ENCODE measurements around the gene LRIG1. TPM values are rescaled to one million over a fixed set of nuclear protein-coding genes. Genes with fewer than 3 reads are reported as not detected.

The LRIG1 gene
- total RNA-seq, 1 experiment from 2014 or later = 16.0 TPM

DNA sequence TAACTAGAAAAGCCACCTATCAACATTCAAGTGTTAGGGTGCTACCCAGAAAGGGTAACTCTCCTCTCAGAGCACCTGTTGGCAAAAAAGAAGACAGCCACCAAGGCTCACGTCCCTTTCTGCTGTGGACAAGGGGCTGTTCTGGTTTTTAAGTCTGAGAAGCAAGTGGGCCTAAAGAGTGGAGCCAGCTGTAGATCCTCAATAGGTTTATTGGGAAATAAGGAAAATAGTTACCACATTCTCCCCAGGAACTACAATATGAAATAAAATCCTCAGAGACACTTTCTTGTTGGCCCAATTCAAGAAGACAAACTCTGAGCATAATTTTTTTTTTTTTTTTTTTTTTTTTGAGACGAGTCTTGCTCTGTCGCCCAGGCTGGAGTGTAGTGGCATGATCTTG lies 35.8 kb downstream of the LRIG1 start:
- Histone ChIP-seq H3K36me3 (no peaks in the 10 kb centered on the region), H3K4me1 (replicated peaks) (peaks cover 25% of the 10 kb centered on the region)
- no peak for DNase-seq (ENCODE audit: low read depth in 1 of 2, low spot score in 2 of 2)

GRCh38 chr3:66464512-66464894 lies 36.3 kb downstream of the LRIG1 start:
- DNase-seq (ENCODE audit: low read depth in 1 of 2, low spot score in 2 of 2) = no peak
- Histone ChIP-seq H3K36me3 (no peaks in the 10 kb centered on the region), H3K9me3 (replicated peaks) (no peaks in the 10 kb centered on the region), H3K27ac (no peak overlapping the region), H3K4me3 (no peak overlapping the region), H3K27me3 (replicated peaks) (no peaks in the 10 kb centered on the region), H3K4me1 (replicated peaks) (peaks cover 24% of the 10 kb centered on the region)

More for the DNA sequence above, 35.8 kb downstream of the LRIG1 start:
- H3K4me3 ChIP-seq = no peak overlapping the region
- H3K9me3 ChIP-seq (replicated peaks) = no peaks in the 10 kb centered on the region
- H3K27me3 ChIP-seq (replicated peaks) = no peaks in the 10 kb centered on the region
- no peak overlapping the region for H3K27ac ChIP-seq

- no peak overlapping the region for H3K4me3 ChIP-seq
- DNase-seq (ENCODE audit: low read depth in 1 of 2, low spot score in 2 of 2) = no peak
- no peak overlapping the region for H3K27ac ChIP-seq
- no peaks in the 10 kb centered on the region for H3K9me3 ChIP-seq (replicated peaks)
- H3K4me1 ChIP-seq (replicated peaks) = peaks cover 18% of the 10 kb centered on the region
- H3K27me3 ChIP-seq (replicated peaks) = no peaks in the 10 kb centered on the region
- H3K36me3 ChIP-seq = no peaks in the 10 kb centered on the region
Measured at GRCh38 chr3:66463730-66464511, 36.9 kb downstream of the LRIG1 start.

DNA sequence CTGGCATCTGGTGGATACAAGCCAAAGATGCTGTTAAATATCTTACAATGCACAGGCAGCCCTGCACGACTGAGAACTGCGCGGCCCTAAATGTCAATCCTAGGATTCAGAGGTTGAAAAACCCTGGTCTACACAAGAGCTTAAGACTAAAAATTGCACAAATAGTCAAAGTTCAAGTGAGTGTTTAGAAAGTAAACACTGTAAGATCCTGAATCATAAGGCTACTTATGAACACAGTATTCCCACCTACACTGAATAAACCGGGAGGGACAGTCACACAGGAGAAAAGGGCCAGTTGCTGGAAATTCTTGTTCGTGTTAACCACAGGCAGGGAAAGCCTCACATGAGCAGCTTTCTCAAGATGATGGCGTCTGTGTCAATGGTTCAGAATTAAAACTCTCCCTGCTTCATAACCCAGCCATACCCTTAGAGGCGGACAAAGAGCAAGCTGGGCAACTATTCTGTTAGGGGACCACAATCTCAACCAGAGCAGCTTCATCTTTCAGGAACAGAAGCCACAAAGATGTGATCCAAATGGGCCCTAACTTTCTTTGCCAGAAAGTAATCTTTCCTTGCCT lies 37.7 kb downstream of the LRIG1 start:
- H3K27me3 ChIP-seq (replicated peaks) = no peaks in the 10 kb centered on the region
- no peak overlapping the region for H3K27ac ChIP-seq
- H3K9me3 ChIP-seq (replicated peaks) = no peaks in the 10 kb centered on the region
- no peak overlapping the region for H3K4me3 ChIP-seq
- H3K36me3 ChIP-seq = no peaks in the 10 kb centered on the region
- no peak for DNase-seq (ENCODE audit: low read depth in 1 of 2, low spot score in 2 of 2)
- H3K4me1 ChIP-seq (replicated peaks) = peaks cover 11% of the 10 kb centered on the region

- H3K27ac ChIP-seq = no peak overlapping the region
Measured at GRCh38 chr3:66457252-66457651, 43.6 kb downstream of the LRIG1 start.

GRCh38 chr3:66456711-66457173 lies 44.1 kb downstream of the LRIG1 start:
- no peak overlapping the region for H3K4me3 ChIP-seq
- no peak for DNase-seq (ENCODE audit: low read depth in 1 of 2, low spot score in 2 of 2)
- no peaks in the 10 kb centered on the region for H3K9me3 ChIP-seq (replicated peaks)
- H3K36me3 ChIP-seq = no peaks in the 10 kb centered on the region
- no peak overlapping the region for H3K27ac ChIP-seq
- no peaks in the 10 kb centered on the region for H3K27me3 ChIP-seq (replicated peaks)
- no peaks in the 10 kb centered on the region for H3K4me1 ChIP-seq (replicated peaks)

More at GRCh38 chr3:66457252-66457651, 43.6 kb downstream of the LRIG1 start:
- no peaks in the 10 kb centered on the region for H3K36me3 ChIP-seq
- no peak overlapping the region for H3K4me3 ChIP-seq
- H3K9me3 ChIP-seq (replicated peaks) = no peaks in the 10 kb centered on the region
- DNase-seq (ENCODE audit: low read depth in 1 of 2, low spot score in 2 of 2) = no peak
- no peaks in the 10 kb centered on the region for H3K4me1 ChIP-seq (replicated peaks)
- H3K27me3 ChIP-seq (replicated peaks) = no peaks in the 10 kb centered on the region

GRCh38 chr3:66454464-66454859 lies 46.4 kb downstream of the LRIG1 start:
- no peaks in the 10 kb centered on the region for H3K9me3 ChIP-seq (replicated peaks)
- H3K4me1 ChIP-seq (replicated peaks) = no peaks in the 10 kb centered on the region
- H3K27ac ChIP-seq = no peak overlapping the region
- no peak overlapping the region for H3K4me3 ChIP-seq
- H3K36me3 ChIP-seq = no peaks in the 10 kb centered on the region
- DNase-seq (ENCODE audit: low read depth in 1 of 2, low spot score in 2 of 2) = no peak
- H3K27me3 ChIP-seq (replicated peaks) = no peaks in the 10 kb centered on the region

DNA sequence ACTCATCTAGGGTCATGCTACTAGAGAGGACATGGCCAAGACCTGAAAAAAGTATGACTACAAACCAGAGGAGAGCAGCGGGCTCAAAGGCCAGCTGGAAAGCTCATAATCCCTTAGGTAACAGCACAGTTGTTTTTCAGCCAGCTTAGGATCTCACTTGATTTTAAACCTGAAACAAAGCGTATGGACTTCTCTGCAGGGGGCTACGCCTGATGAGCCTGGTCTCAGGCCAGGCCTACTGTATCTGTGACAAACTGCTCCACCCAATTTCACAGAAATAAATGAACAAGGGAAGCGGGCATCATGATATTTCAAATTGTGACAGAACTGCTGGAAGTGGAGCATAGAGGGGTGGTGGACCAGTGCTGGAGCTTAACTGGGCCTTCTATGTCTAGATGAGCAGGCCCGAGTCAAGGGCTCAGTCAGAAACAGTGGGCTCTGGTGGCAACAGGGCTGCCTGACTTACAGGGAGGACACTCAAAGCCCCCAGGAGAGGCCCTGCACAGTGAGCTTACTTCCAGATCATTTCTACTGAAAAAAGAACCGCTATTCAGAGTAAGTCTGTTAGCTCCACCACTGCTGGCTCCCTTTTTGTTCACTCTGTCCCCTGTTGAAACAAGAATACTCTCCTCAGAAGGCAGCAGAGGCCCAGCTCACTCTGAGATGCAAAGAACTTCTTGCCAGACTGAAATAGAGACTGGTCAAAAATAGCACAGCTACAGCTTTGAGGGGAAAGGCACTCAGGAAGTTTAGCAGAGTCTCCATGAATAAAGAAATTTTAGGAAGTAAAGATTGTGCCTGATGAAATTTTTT lies 47.0 kb downstream of the LRIG1 start:
- no peak for DNase-seq (ENCODE audit: low read depth in 1 of 2, low spot score in 2 of 2)
- H3K4me3 ChIP-seq = no peak overlapping the region
- no peaks in the 10 kb centered on the region for H3K4me1 ChIP-seq (replicated peaks)
- no peaks in the 10 kb centered on the region for H3K36me3 ChIP-seq
- no peaks in the 10 kb centered on the region for H3K9me3 ChIP-seq (replicated peaks)
- H3K27ac ChIP-seq = no peak overlapping the region
- no peaks in the 10 kb centered on the region for H3K27me3 ChIP-seq (replicated peaks)

DNA sequence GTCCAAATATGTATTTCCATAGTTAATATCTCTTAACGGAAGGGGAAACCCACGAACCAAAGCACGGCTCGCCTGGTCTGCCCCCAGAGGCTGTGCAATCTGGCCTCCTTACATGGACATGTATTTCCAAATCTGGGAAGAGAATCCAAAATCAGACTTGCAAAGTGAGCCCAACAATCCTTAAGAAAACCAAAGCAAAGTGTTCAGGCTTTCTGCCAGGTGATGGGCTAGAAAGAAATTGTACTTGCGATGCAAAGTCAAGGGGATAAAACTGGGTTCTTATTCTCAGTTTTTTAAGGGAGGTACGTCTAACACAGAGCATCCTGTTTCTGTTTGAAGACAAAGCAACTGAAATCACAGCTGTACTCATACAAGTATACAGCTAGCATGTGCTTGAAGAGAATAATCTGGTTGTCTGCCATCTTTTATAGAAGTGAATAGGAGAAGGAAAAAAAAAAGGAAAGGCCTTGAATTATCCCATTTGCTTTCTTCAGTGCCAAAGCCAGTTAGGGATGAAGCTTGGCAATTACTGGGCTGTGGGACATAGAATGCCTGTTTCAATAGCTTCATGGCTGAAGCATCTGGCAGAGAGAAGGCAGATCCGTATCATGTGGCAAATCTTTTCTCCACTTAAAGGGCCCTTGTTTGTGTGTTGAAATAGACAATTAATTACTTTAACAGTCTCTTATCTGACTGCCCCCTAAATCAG lies 48.4 kb downstream of the LRIG1 start:
- no peak overlapping the region for H3K27ac ChIP-seq

GRCh38 chr3:66451766-66452165 lies 49.1 kb downstream of the LRIG1 start:
- no peak for DNase-seq (ENCODE audit: low read depth in 1 of 2, low spot score in 2 of 2)
- H3K27ac ChIP-seq = no peak overlapping the region
- no peak overlapping the region for H3K4me3 ChIP-seq
- H3K4me1 ChIP-seq (replicated peaks) = no peaks in the 10 kb centered on the region
- no peaks in the 10 kb centered on the region for H3K36me3 ChIP-seq
- H3K27me3 ChIP-seq (replicated peaks) = no peaks in the 10 kb centered on the region
- H3K9me3 ChIP-seq (replicated peaks) = no peaks in the 10 kb centered on the region

More for the DNA sequence above, 48.4 kb downstream of the LRIG1 start:
- no peak overlapping the region for H3K4me3 ChIP-seq
- H3K27me3 ChIP-seq (replicated peaks) = no peaks in the 10 kb centered on the region
- DNase-seq (ENCODE audit: low read depth in 1 of 2, low spot score in 2 of 2) = no peak
- H3K9me3 ChIP-seq (replicated peaks) = no peaks in the 10 kb centered on the region
- H3K4me1 ChIP-seq (replicated peaks) = no peaks in the 10 kb centered on the region
- H3K36me3 ChIP-seq = no peaks in the 10 kb centered on the region

- DNase-seq (ENCODE audit: low read depth in 1 of 2, low spot score in 2 of 2) = no peak
- H3K27ac ChIP-seq = no peak overlapping the region
- H3K9me3 ChIP-seq (replicated peaks) = no peaks in the 10 kb centered on the region
- H3K36me3 ChIP-seq = no peaks in the 10 kb centered on the region
- H3K4me1 ChIP-seq (replicated peaks) = no peaks in the 10 kb centered on the region
- H3K4me3 ChIP-seq = no peak overlapping the region
- H3K27me3 ChIP-seq (replicated peaks) = no peaks in the 10 kb centered on the region
Measured at GRCh38 chr3:66450390-66451022, 50.3 kb downstream of the LRIG1 start.

GRCh38 chr3:66449411-66449974 lies 51.3 kb downstream of the LRIG1 start:
- Histone ChIP-seq H3K9me3 (replicated peaks) (no peaks in the 10 kb centered on the region), H3K4me1 (replicated peaks) (no peaks in the 10 kb centered on the region), H3K4me3 (no peak overlapping the region), H3K27me3 (replicated peaks) (no peaks in the 10 kb centered on the region), H3K27ac (no peak overlapping the region), H3K36me3 (no peaks in the 10 kb centered on the region)
- no peak for DNase-seq (ENCODE audit: low read depth in 1 of 2, low spot score in 2 of 2)

DNA sequence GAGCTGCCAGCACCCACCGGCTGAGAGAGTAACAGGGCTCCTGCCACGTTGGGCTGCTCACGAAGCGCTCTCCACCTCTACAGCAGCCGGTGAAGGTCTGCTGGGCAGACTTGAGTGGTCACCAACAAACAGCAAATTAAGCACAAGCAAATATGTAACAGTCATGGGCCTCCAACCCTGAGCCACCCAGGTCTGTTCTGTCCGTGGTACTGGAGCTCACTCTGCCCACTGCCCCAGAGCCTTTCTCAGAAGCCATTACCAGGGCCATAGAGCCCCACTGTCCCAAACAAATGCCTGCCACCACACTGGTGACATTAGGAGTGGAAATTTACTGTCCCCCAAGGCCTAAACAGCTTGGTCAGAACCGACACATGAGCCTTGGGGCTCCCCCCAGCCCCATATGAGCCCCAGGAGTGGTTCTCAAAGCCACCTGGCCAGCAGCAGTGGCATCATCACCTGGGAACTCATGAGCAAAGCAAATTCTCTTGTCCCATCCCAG lies 56.6 kb downstream of the LRIG1 start:
- H3K9me3 ChIP-seq (replicated peaks) = no peaks in the 10 kb centered on the region

More for the DNA sequence above, 56.6 kb downstream of the LRIG1 start:
- H3K4me1 ChIP-seq (replicated peaks) = peaks cover 31% of the 10 kb centered on the region
- H3K36me3 ChIP-seq = no peaks in the 10 kb centered on the region
- no peak for DNase-seq (ENCODE audit: low read depth in 1 of 2, low spot score in 2 of 2)
- H3K27ac ChIP-seq = no peak overlapping the region
- H3K4me3 ChIP-seq = no peak overlapping the region
- no peaks in the 10 kb centered on the region for H3K27me3 ChIP-seq (replicated peaks)

Measured in SJSA1 (cell line).